ENCODE data around the gene COMMD1.
"Not testable (repeated sequence)": the region's sequence is repeated elsewhere in the genome, so short reads cannot be mapped to it uniquely, and the experiment has no call there.

Gene COMMD1

DNA sequence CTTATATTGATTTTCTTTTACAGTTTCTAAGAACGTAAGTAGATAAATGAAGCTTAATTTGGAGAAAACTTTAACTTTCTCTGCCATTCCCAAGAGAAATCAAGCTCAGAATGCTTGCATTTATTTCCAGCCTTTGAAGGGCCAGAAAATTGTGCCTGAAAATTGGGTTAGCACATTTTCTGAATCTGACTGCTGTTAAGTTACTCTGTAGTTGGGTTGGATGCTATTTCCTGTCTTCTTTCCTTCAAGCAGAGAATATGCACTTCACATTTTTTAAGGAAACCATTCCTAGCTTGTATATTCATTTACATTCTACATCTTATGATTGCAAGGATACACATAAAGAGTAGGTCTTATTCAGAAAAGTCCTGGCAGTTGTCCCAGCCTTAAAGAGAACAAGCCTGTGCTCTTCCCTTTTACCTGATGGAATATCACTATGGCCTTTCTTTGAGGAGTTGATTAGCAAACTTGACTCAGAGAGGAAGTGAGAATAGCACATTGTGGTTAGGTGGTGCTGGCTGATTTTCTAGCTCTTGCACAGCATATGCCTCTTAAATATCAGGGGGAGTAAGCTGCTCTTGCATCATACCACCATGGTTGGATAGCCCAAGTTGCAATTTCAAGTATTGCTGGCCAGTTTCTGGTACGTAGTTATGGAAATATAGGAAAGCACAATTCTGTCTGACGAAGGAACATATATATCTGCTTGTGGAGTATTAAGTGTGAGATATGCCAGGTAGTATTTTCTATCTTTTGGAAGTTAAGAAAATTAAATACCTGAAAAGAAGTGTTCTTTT, 133.7 kb downstream of the COMMD1 start:
- Histone ChIP-seq H3K27me3 (ENCODE audit: control insufficient read depth, low read length) (no peaks in the 10 kb centered on the region), H3F3A (ENCODE audit: control insufficient read depth, insufficient read depth) (peaks cover 9% of the 10 kb centered on the region; the same call in 1 of the 2 replicates), H3K9me3 (ENCODE audit: control insufficient read depth, insufficient read depth, low read length) (no peaks in the 10 kb centered on the region), H3K9me2 (replicated peaks; ENCODE audit: control insufficient read depth, low read length) (no peaks in the 10 kb centered on the region), H3K4me3 (ENCODE audit: low read length) (peak overlapping the region; percentile 30), H3K4me1 (ENCODE audit: control insufficient read depth, low read length) (peaks cover 34% of the 10 kb centered on the region), H3K27ac (ENCODE audit: low read depth, low read length) (peak overlapping the region; percentile 69), H3K36me3 (ENCODE audit: control insufficient read depth, low read length) (no peaks in the 10 kb centered on the region), H4K20me1 (ENCODE audit: control insufficient read depth, insufficient read depth, low read depth, low read length) (no peaks in the 10 kb centered on the region), H3K79me2 (ENCODE audit: control insufficient read depth, low read length) (no peaks in the 10 kb centered on the region), H3K4me2 (ENCODE audit: low read length) (peak overlapping the region; percentile 59)
- TF ChIP-seq EZH2phosphoT487 (IDR thresholded peaks at IDR 0.05; ENCODE audit: borderline replicate concordance, low read length) = no peak
- TF ChIP-seq, protein P1, sequence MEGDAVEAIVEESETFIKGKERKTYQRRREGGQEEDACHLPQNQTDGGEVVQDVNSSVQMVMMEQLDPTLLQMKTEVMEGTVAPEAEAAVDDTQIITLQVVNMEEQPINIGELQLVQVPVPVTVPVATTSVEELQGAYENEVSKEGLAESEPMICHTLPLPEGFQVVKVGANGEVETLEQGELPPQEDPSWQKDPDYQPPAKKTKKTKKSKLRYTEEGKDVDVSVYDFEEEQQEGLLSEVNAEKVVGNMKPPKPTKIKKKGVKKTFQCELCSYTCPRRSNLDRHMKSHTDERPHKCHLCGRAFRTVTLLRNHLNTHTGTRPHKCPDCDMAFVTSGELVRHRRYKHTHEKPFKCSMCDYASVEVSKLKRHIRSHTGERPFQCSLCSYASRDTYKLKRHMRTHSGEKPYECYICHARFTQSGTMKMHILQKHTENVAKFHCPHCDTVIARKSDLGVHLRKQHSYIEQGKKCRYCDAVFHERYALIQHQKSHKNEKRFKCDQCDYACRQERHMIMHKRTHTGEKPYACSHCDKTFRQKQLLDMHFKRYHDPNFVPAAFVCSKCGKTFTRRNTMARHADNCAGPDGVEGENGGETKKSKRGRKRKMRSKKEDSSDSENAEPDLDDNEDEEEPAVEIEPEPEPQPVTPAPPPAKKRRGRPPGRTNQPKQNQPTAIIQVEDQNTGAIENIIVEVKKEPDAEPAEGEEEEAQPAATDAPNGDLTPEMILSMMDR (IDR thresholded peaks at IDR 0.05; ENCODE audit: low read depth, low read length, poor library complexity, severe bottlenecking) = no peak

DNA sequence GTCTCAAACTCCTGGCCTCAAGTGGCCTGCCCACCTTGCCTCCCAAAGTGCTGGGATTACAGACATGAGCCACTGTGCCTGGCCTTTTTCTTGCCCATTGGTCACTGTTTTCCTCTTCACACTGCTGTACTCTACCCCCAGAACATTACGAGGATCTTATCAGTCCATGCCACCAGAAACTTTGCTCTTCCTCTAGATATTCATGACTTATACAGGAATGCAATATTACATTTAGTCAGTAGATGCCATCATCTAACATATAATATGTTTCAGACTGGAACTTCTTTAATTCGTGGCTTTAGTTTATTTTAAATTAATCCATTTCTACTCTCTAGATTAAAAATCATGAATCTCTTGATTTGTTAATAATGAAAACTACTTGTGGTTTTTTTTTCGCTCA, 135.5 kb downstream of the COMMD1 start:
- Histone ChIP-seq H3F3A (ENCODE audit: control insufficient read depth, insufficient read depth) (peaks cover 9% of the 10 kb centered on the region; the same call in 1 of the 2 replicates), H3K79me2 (ENCODE audit: control insufficient read depth, low read length) (no peaks in the 10 kb centered on the region), H3K4me2 (ENCODE audit: low read length) (no peak overlapping the region), H3K9me3 (ENCODE audit: control insufficient read depth, insufficient read depth, low read length) (peaks cover 9% of the 10 kb centered on the region; the same call in 1 of the 2 replicates), H4K20me1 (ENCODE audit: control insufficient read depth, insufficient read depth, low read depth, low read length) (no peaks in the 10 kb centered on the region), H3K4me3 (ENCODE audit: low read length) (no peak overlapping the region), H3K36me3 (ENCODE audit: control insufficient read depth, low read length) (peaks cover 2% of the 10 kb centered on the region; the same call in 1 of the 2 replicates), H3K27me3 (ENCODE audit: control insufficient read depth, low read length) (no peaks in the 10 kb centered on the region), H3K27ac (ENCODE audit: low read depth, low read length) (no peak overlapping the region), H3K4me1 (ENCODE audit: control insufficient read depth, low read length) (peaks cover 28% of the 10 kb centered on the region), H3K9me2 (replicated peaks; ENCODE audit: control insufficient read depth, low read length) (no peaks in the 10 kb centered on the region)
- TF ChIP-seq EZH2phosphoT487 (IDR thresholded peaks at IDR 0.05; ENCODE audit: borderline replicate concordance, low read length) = no peak
- TF ChIP-seq, protein P1 (IDR thresholded peaks at IDR 0.05; ENCODE audit: low read depth, low read length, poor library complexity, severe bottlenecking) = no peak

DNA sequence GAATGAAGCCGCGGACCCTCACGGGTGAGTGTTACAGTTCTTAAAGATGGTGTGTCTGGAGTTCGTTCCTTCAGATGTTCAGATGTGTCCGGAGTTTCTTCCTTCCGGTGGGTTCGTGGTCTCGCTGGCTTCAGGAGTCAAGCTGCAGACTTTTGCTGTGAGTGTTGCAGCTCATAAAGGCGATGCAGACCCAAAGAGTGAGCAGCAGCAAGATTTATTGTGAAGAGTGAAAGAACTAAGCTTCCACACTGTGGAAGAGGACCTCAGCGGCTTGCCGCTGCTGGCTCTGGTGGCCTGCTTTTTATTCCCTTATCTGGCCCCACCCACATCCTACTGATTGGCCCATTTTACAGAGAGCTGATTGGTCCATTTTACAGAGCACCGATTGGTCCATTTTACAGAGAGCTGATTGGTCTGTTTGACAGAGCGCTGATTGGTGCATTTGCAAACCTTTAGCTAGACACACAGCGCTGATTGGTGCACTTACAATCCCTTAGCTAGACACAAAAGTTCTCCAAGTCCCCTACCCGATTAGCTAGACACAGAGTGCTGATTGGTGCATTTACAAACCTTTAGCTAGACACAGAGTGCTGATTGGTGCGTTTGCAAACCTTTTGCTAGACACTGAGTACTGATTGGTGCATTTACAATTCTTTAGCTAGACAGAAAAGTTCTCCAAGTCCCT, 136.4 kb downstream of the COMMD1 start:
- not testable (repeated sequence) for H3K27ac ChIP-seq (ENCODE audit: low read depth, low read length); H3K36me3 ChIP-seq (ENCODE audit: control insufficient read depth, low read length); H3K4me2 ChIP-seq (ENCODE audit: low read length); H4K20me1 ChIP-seq (ENCODE audit: control insufficient read depth, insufficient read depth, low read depth, low read length); H3K9me3 ChIP-seq (ENCODE audit: control insufficient read depth, insufficient read depth, low read length); H3K79me2 ChIP-seq (ENCODE audit: control insufficient read depth, low read length); H3K27me3 ChIP-seq (ENCODE audit: control insufficient read depth, low read length); H3K9me2 ChIP-seq (replicated peaks; ENCODE audit: control insufficient read depth, low read length); H3K4me3 ChIP-seq (ENCODE audit: low read length); H3F3A ChIP-seq (ENCODE audit: control insufficient read depth, insufficient read depth)
- peaks cover 28% of the 10 kb centered on the region for H3K4me1 ChIP-seq (ENCODE audit: control insufficient read depth, low read length)

DNA sequence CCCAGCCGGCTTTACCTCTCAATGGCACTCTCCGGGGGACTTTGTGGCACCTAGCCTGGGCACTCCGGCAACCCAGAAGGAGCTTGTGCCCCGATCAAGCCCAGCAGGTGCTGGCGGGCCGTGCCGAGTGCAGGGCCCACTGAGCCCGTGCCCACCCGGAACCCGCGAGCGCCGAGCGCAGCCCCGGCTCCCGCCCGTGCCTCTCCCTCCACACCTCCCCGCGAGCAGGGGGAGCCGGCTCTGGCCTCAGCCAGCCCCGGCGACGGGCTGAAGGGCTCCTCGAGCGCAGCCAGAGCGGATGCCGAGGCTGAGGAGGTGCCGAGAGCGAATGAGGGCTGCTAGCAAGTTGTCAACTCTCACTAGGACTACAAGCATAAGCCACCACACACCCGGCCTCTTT, 136.9 kb downstream of the COMMD1 start:
- Histone ChIP-seq H3K27me3 (ENCODE audit: control insufficient read depth, low read length) (no peaks in the 10 kb centered on the region), H3K4me3 (ENCODE audit: low read length) (no peak overlapping the region), H3K4me2 (ENCODE audit: low read length) (no peak overlapping the region), H4K20me1 (ENCODE audit: control insufficient read depth, insufficient read depth, low read depth, low read length) (no peaks in the 10 kb centered on the region), H3K9me3 (ENCODE audit: control insufficient read depth, insufficient read depth, low read length) (peaks cover 9% of the 10 kb centered on the region; the same call in 1 of the 2 replicates), H3K9me2 (replicated peaks; ENCODE audit: control insufficient read depth, low read length) (no peaks in the 10 kb centered on the region), H3K36me3 (ENCODE audit: control insufficient read depth, low read length) (peaks cover 2% of the 10 kb centered on the region; the same call in 1 of the 2 replicates), H3K4me1 (ENCODE audit: control insufficient read depth, low read length) (peaks cover 28% of the 10 kb centered on the region), H3K79me2 (ENCODE audit: control insufficient read depth, low read length) (no peaks in the 10 kb centered on the region), H3F3A (ENCODE audit: control insufficient read depth, insufficient read depth) (peaks cover 9% of the 10 kb centered on the region; the same call in 1 of the 2 replicates), H3K27ac (ENCODE audit: low read depth, low read length) (no peak overlapping the region)
- no peak for TF ChIP-seq EZH2phosphoT487 (IDR thresholded peaks at IDR 0.05; ENCODE audit: borderline replicate concordance, low read length)
- TF ChIP-seq, protein P1 (IDR thresholded peaks at IDR 0.05; ENCODE audit: low read depth, low read length, poor library complexity, severe bottlenecking) = no peak

Data from DOHH2 (cell line).